GM19328 (cell line): ENCODE results near the gene AFF3.
"Not testable (repeated sequence)": the region's sequence is repeated elsewhere in the genome, so short reads cannot be mapped to it uniquely, and the experiment has no call there.

ENCODE experiments used
- ATAC-seq: cut with Tn5 transposase; IDR thresholded peaks from one replicate; pipeline ENCODE4 v1.9.1; 2021; ENCODE audit warnings: mild to moderate bottlenecking, moderate library complexity; ENCODE audit not compliant: unreplicated experiment

AFF3 gene

GRCh38 chr2:99977966-99978365, 164.4 kb downstream of the AFF3 start:
- no peak for ATAC-seq

GRCh38 chr2:99975386-99975785, 167.0 kb downstream of the AFF3 start:
- no peak for ATAC-seq

GRCh38 chr2:99974682-99975375, 167.6 kb downstream of the AFF3 start:
- ATAC-seq: no peak

DNA sequence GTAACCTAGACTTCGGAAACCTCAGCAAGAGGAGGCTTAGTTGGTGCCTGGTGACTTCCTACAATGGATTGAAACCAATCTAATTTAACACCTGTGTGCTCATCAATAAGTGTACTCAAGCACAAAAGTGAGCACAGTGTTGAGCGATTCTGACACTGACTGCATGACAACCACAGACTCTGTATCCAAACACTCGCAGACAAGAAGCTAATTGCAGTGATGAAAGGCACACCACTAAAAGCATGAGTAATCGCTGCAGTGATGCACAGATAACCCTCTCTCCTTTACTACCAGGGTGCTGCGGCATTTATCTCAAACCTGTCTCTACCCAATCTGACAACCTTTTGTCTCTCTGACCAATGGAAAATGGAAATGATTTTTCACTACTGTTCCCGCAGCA, 168.1 kb downstream of the AFF3 start:
- no peak for ATAC-seq

DNA sequence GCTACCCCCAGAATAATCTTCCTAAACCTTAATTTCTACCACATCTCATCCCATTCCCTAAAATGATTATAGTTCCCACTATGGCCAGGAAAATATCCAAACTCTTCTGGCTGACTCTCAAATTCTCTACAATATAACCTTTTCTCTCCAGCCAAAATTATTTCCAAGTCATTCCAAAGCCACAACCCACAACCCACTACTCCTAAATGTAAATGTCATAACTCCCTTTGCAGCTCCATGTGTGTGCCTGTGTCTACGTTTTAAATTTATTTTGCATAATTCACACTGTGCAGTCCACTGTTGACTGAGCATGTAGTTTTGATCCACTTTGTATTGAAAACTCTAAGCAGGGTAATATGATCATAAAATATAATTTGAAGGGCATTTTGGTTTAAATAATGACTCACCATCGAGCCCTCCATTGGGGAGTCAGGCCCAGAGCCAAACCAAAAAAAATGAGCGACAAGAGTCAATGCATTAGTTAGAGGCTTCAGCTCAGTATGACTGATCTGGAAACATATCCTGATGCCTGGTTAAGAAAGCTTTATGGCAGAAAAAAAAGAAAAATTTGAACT, 171.0 kb downstream of the AFF3 start:
- ATAC-seq: no peak

DNA sequence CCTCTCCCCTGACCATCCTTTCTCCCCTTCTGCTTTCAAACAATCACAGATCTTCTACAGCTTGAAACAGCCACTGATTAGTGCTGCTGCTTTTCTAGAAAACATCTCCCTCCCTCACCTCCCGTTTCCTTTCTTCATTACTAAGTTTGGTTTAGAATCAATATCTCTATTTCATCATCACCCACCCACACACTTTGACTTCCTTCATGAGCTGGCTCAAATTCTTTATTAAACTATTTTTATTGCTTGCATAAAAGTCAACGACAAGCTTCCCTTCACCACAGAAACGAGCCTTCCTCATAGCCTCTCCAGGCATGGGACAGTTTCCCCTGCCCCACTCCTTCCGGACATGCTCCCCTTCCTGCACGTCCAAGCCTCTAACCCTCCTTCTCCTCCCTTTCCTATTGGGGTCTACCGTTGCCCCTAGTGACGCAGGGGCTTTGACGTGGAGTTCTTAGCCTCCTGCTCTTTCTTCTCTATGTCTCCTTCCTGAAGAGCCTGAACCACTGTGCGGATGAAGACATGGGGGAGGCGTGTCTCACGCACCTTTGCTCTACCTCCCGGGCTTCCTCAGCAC, 172.0 kb downstream of the AFF3 start:
- ATAC-seq: no peak

- ATAC-seq: no peak
Observed at GRCh38 chr2:99961196-99961913, 181.0 kb downstream of the AFF3 start.

GRCh38 chr2:99960790-99961189, 181.6 kb downstream of the AFF3 start:
- ATAC-seq: no peak

- no peak for ATAC-seq
Observed at GRCh38 chr2:99960291-99960690, 182.1 kb downstream of the AFF3 start.

GRCh38 chr2:99959261-99960014, 183.0 kb downstream of the AFF3 start:
- ATAC-seq: no peak

- ATAC-seq: no peak
Observed at GRCh38 chr2:99957332-99958133, 184.9 kb downstream of the AFF3 start.

GRCh38 chr2:99956232-99957030, 186.0 kb downstream of the AFF3 start:
- no peak for ATAC-seq

GRCh38 chr2:99953750-99954149, 188.6 kb downstream of the AFF3 start:
- no peak for ATAC-seq

DNA sequence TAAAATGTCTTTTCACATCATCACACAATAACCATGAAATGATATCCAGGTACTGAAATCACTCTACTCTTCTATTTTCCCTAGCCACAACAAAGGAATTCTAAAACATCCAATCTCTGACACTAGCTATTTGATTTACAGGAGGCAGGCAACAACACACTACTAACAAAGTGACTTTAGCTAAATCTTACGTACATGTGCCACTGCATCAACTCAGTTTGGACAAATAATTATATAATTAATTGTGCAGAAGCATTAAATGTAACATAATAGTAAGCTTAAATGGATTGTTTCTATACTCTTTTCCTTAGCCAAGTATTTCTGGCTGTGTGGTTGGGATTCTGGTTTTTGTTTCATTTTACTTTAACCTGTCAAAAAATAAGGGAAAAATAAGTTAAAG, 192.4 kb downstream of the AFF3 start:
- no peak for ATAC-seq

GRCh38 chr2:99949530-99949929, 192.9 kb downstream of the AFF3 start:
- no peak for ATAC-seq

DNA sequence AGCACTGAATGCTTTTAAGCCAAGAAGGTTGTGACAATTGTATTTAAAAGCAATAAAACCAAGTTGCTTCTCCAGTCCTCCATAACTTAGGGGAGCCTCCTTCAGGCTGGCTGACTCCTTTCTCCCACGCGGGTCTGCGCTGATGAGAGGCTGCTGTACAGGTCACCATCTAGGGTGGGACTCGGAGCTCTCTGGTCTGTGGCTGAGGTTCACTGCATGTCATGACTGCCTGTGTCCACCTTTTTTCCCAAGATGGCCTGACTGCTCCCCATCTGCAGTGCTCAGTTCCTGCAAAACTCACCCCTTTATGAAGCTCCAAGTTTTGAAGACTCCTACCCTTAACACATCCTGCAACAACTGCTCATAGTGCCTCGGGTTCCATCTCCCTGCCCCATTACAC, 194.4 kb downstream of the AFF3 start:
- ATAC-seq: no peak

- not testable (repeated sequence) for ATAC-seq
Observed at GRCh38 chr2:99947366-99947765, 195.0 kb downstream of the AFF3 start.

DNA sequence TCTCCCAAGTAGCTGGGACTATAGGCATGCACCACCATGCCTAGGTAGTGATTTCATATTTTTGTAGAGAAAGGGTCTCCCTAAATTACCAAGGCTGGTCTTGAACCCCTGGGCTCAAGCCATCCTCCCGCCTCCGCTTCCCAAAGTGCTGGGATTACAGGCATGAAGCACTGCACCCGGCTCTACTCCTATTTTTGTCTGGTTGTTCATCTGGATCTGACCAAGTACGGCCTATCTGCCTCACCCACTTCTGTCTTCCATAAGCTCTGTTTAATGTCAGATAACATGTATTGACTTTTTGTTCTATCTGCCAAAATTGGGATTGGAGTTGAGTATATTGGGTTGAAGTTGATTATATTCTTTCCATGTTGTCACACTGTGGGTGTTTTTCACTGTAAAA, 198.4 kb downstream of the AFF3 start:
- ATAC-seq: no peak

- no peak for ATAC-seq
Observed at GRCh38 chr2:99942561-99943347, 199.6 kb downstream of the AFF3 start.
